Activated CD4-positive, alpha-beta T cell treated with anti-CD3 and anti-CD28 coated beads for 36 hours (primary cell): ENCODE measurements around the gene RTF2. TPM values are rescaled to one million over a fixed set of nuclear protein-coding genes. Genes with fewer than 3 reads are reported as not detected.

Experiments
- ATAC-seq: fragments of 200-7000 bp; cut with Tn5 transposase; one replicate; pipeline ENCODE4 v1.10.0; 2021; ENCODE audit warnings: mild to moderate bottlenecking, moderate library complexity
- CTCF ChIA-PET: fragments of 350-600 bp; sonication (Branson Sonifier 250); formaldehyde crosslinking; loops from one replicate; lab custom pipeline; 2021; ENCODE audit warnings: antibody characterized with exemption; lab: Charles Lee
- POLR2A ChIA-PET: fragments of 350-600 bp; sonication (Branson Sonifier 250); formaldehyde crosslinking; loops from one replicate; lab custom pipeline; 2021; ENCODE audit warnings: antibody characterized with exemption, inconsistent platforms; lab: Charles Lee
- DNase-seq: peaks from one replicate; pipeline ENCODE4 v3.0.0-alpha.2; 2020
- H3K27ac Mint-ChIP-seq: one replicate; pipeline ENCODE4 v1.8.0; 2021; ENCODE audit warnings: mixed read lengths
- H3K27me3 Mint-ChIP-seq: one replicate; pipeline ENCODE4 v1.8.0; 2021; ENCODE audit warnings: mixed read lengths
- H3K36me3 Mint-ChIP-seq: one replicate; pipeline ENCODE4 v1.8.0; 2021; ENCODE audit warnings: low read depth, mixed read lengths
- H3K4me1 Mint-ChIP-seq: one replicate; pipeline ENCODE4 v1.8.0; 2021; ENCODE audit warnings: mixed read lengths
- H3K4me3 Mint-ChIP-seq: one replicate; pipeline ENCODE4 v1.8.0; 2021; ENCODE audit warnings: mild to moderate bottlenecking, moderate library complexity, mixed read lengths
- H3K9me3 Mint-ChIP-seq: one replicate; pipeline ENCODE4 v1.8.0; 2021; ENCODE audit warnings: low read depth, mixed read lengths
- intact Hi-C, 2 experiments: fragments of 100-400 bp; cut with DNase I in 1 of 2; cut with micrococcal nuclease in 1 of 2; formaldehyde crosslinking; loops; one replicate each; pipeline versions ENCODE4 v1.14.2 to v1.15.1; 2022 to 2024; cut with DNase I, micrococcal nuclease
- total RNA-seq, 2 experiments: library from RNA; stranded (reverse); gene quantifications; one replicate each; pipeline ENCODE4 v1.2.3, GENCODE V29; 2021

The RTF2 gene
- total RNA-seq, 2 experiments from 2014 or later, result 68.5 to 80.8 TPM

- intact Hi-C loops, result no loop called here
- Mint-ChIP-seq H3K36me3 (peaks cover 9% of the 10 kb centered on the region), H3K4me1 (peaks cover 41% of the 10 kb centered on the region), H3K27me3 (no peaks in the 10 kb centered on the region), H3K9me3 (no peaks in the 10 kb centered on the region), H3K27ac (no peak overlapping the region), H3K4me3 (no peak overlapping the region)
- ATAC-seq, result no peak
- ChIA-PET POLR2A (no interaction called here), CTCF (no interaction called here)
- no peak for DNase-seq
Observed at GRCh38 chr20:56438284-56438683, 30.1 kb upstream of the RTF2 start.

- peak; percentile 37 for DNase-seq
- intact Hi-C loops, result loop anchor here (1.0 to 2.0 kb wide), 3 partner anchors 15 to 25 kb away; no protein-coding TSS in a partner anchor
- no peaks in the 10 kb centered on the region for H3K27me3 Mint-ChIP-seq
- ChIA-PET POLR2A (no interaction called here), CTCF (interaction anchor here (0.9 kb wide), 1 partner anchor 17 kb away, joined by 6 read pairs; no protein-coding TSS in a partner anchor)
- peak; percentile 31 for ATAC-seq
- H3K4me1 Mint-ChIP-seq, result peaks cover 32% of the 10 kb centered on the region
- H3K27ac Mint-ChIP-seq, result peak overlapping the region; percentile 92
- no peak overlapping the region for H3K4me3 Mint-ChIP-seq
- H3K9me3 Mint-ChIP-seq, result no peaks in the 10 kb centered on the region
- peaks cover 9% of the 10 kb centered on the region for H3K36me3 Mint-ChIP-seq
Observed at GRCh38 chr20:56439771-56440291, 28.6 kb upstream of the RTF2 start.

- CTCF ChIA-PET, result interaction anchor here (0.9 kb wide), 1 partner anchor 17 kb away, joined by 6 read pairs; no protein-coding TSS in a partner anchor
- peaks cover 32% of the 10 kb centered on the region for H3K4me1 Mint-ChIP-seq
- peak overlapping the region; percentile 35 for H3K4me3 Mint-ChIP-seq
Observed at GRCh38 chr20:56440346-56441007, 27.9 kb upstream of the RTF2 start.

GRCh38 chr20:56442389-56443365 lies 25.8 kb upstream of the RTF2 start:
- POLR2A ChIA-PET, result interaction anchor here (0.7 to 2.0 kb wide), 2 partner anchors 12 to 24 kb away, joined by 4 read pairs; no protein-coding TSS in a partner anchor
- CTCF ChIA-PET, result interaction anchor here (0.8 to 2.3 kb wide), 4 partner anchors 13 to 44 kb away, joined by 3 to 7 read pairs (median 4); no protein-coding TSS in a partner anchor
- Mint-ChIP-seq H3K27ac (peak overlapping the region; percentile 76), H3K27me3 (no peaks in the 10 kb centered on the region), H3K4me1 (peaks cover 30% of the 10 kb centered on the region), H3K4me3 (no peak overlapping the region), H3K36me3 (peaks cover 16% of the 10 kb centered on the region), H3K9me3 (no peaks in the 10 kb centered on the region)
- DNase-seq (peak; percentile 20), ATAC-seq (peak; percentile 51)
- intact Hi-C loops, result no loop called here

More at GRCh38 chr20:56440346-56441007, 27.9 kb upstream of the RTF2 start:
- intact Hi-C loops, result loop anchor here (1.0 to 2.0 kb wide), 3 partner anchors 14 to 25 kb away; no protein-coding TSS in a partner anchor
- no peaks in the 10 kb centered on the region for H3K9me3 Mint-ChIP-seq
- peak overlapping the region; percentile 92 for H3K27ac Mint-ChIP-seq
- H3K27me3 Mint-ChIP-seq, result no peaks in the 10 kb centered on the region
- DNase-seq, result peak; percentile 78
- peaks cover 13% of the 10 kb centered on the region for H3K36me3 Mint-ChIP-seq
- POLR2A ChIA-PET, result no interaction called here
- ATAC-seq, result peak; percentile 57

- intact Hi-C loops, result no loop called here
- Mint-ChIP-seq H3K9me3 (no peaks in the 10 kb centered on the region), H3K4me1 (peaks cover 30% of the 10 kb centered on the region), H3K27me3 (no peaks in the 10 kb centered on the region), H3K27ac (peak overlapping the region; percentile 47), H3K4me3 (no peak overlapping the region), H3K36me3 (peaks cover 14% of the 10 kb centered on the region)
- CTCF ChIA-PET, result interaction anchor here (1.1 to 2.3 kb wide), 2 partner anchors 23 to 45 kb away, joined by 3 to 7 read pairs; no protein-coding TSS in a partner anchor
- DNase-seq (no peak), ATAC-seq (no peak)
- POLR2A ChIA-PET, result interaction anchor here (2.0 kb wide), 1 partner anchor 25 kb away, joined by 4 read pairs; no protein-coding TSS in a partner anchor
Observed at GRCh38 chr20:56443654-56444540, 24.5 kb upstream of the RTF2 start.

GRCh38 chr20:56445130-56445529 lies 23.3 kb upstream of the RTF2 start:
- no peaks in the 10 kb centered on the region for H3K9me3 Mint-ChIP-seq
- ATAC-seq (no peak), DNase-seq (no peak)
- H3K4me3 Mint-ChIP-seq, result no peak overlapping the region
- peaks cover 22% of the 10 kb centered on the region for H3K4me1 Mint-ChIP-seq
- H3K27ac Mint-ChIP-seq, result peak overlapping the region; percentile 67
- H3K27me3 Mint-ChIP-seq, result no peaks in the 10 kb centered on the region
- CTCF ChIA-PET, result interaction anchor here (0.8 kb wide), 1 partner anchor 22 kb away, joined by 3 read pairs; no protein-coding TSS in a partner anchor
- intact Hi-C loops, result no loop called here
- H3K36me3 Mint-ChIP-seq, result peaks cover 16% of the 10 kb centered on the region
- POLR2A ChIA-PET, result no interaction called here

- no peak overlapping the region for H3K4me3 Mint-ChIP-seq
- ChIA-PET CTCF (interaction anchor here (0.8 kb wide), 1 partner anchor 22 kb away, joined by 3 read pairs; no protein-coding TSS in a partner anchor), POLR2A (no interaction called here)
- no peak overlapping the region for H3K27ac Mint-ChIP-seq
- peaks cover 18% of the 10 kb centered on the region for H3K4me1 Mint-ChIP-seq
- no peak for DNase-seq
- intact Hi-C loops, result no loop called here
- no peaks in the 10 kb centered on the region for H3K27me3 Mint-ChIP-seq
- H3K9me3 Mint-ChIP-seq, result no peaks in the 10 kb centered on the region
- peaks cover 16% of the 10 kb centered on the region for H3K36me3 Mint-ChIP-seq
- ATAC-seq, result no peak
Observed at GRCh38 chr20:56445540-56445939, 22.9 kb upstream of the RTF2 start.

- Mint-ChIP-seq H3K9me3 (no peaks in the 10 kb centered on the region), H3K27ac (no peak overlapping the region), H3K36me3 (peaks cover 21% of the 10 kb centered on the region), H3K4me3 (no peak overlapping the region), H3K4me1 (peaks cover 8% of the 10 kb centered on the region), H3K27me3 (no peaks in the 10 kb centered on the region)
- CTCF ChIA-PET, result interaction anchor here (0.9 kb wide), 1 partner anchor 14 kb away, joined by 3 read pairs; no protein-coding TSS in a partner anchor
- intact Hi-C loops, result no loop called here
- POLR2A ChIA-PET, result no interaction called here
- DNase-seq (no peak), ATAC-seq (no peak)
Observed at GRCh38 chr20:56447227-56447626, 21.2 kb upstream of the RTF2 start.

GRCh38 chr20:56449459-56449858 lies 19.0 kb upstream of the RTF2 start:
- intact Hi-C loops, result no loop called here
- no peaks in the 10 kb centered on the region for H3K9me3 Mint-ChIP-seq
- peaks cover 20% of the 10 kb centered on the region for H3K36me3 Mint-ChIP-seq
- POLR2A ChIA-PET, result no interaction called here
- DNase-seq (no peak), ATAC-seq (no peak)
- H3K4me1 Mint-ChIP-seq, result peaks cover 11% of the 10 kb centered on the region
- no peak overlapping the region for H3K4me3 Mint-ChIP-seq
- CTCF ChIA-PET, result no interaction called here
- no peak overlapping the region for H3K27ac Mint-ChIP-seq
- H3K27me3 Mint-ChIP-seq, result no peaks in the 10 kb centered on the region

- H3K36me3 Mint-ChIP-seq, result peaks cover 14% of the 10 kb centered on the region
- CTCF ChIA-PET, result no interaction called here
- ATAC-seq, result no peak
- no peak overlapping the region for H3K4me3 Mint-ChIP-seq
- H3K4me1 Mint-ChIP-seq, result peaks cover 21% of the 10 kb centered on the region
- no peaks in the 10 kb centered on the region for H3K27me3 Mint-ChIP-seq
- POLR2A ChIA-PET, result no interaction called here
- DNase-seq, result no peak
- H3K27ac Mint-ChIP-seq, result no peak overlapping the region
- no peaks in the 10 kb centered on the region for H3K9me3 Mint-ChIP-seq
- intact Hi-C loops, result loop anchor here in 1 of 2 experiments (5.0 kb wide), 1 partner anchor 34 kb away; no protein-coding TSS in a partner anchor
Observed at GRCh38 chr20:56451056-56451765, 17.2 kb upstream of the RTF2 start.
